IMR-90 (cell line): ENCODE data around the gene RNASE12. TPM values are rescaled to one million over a fixed set of nuclear protein-coding genes. Genes with fewer than 3 reads are reported as not detected.
"Not testable (repeated sequence)": the region's sequence is repeated elsewhere in the genome, so short reads cannot be mapped to it uniquely, and the experiment has no call there.

Source experiments
- ATAC-seq: fragments of 200-7000 bp; cut with Tn5 transposase; 2 replicates; pipeline ENCODE4 v1.9.1; 2020; ENCODE audit warnings: low read depth, mild to moderate bottlenecking, moderate library complexity
- BruUV-seq: library from RNA; stranded (reverse); fragments of 400-500 nt; replicated peaks from 2 replicates; lab custom pipeline; 2021; lab: Mats Ljungman, UMichigan
- CTCF ChIA-PET: fragments of 300-600 bp; formaldehyde crosslinking; extraction: SDS; loops from one replicate; lab custom pipeline; 2021; ENCODE audit warnings: antibody characterized with exemption; lab: Yijun Ruan, JAX
- POLR2A ChIA-PET: fragments of 300-600 bp; sonication (Branson Sonifier 250); formaldehyde crosslinking; loops from one replicate; lab custom pipeline; 2022; ENCODE audit warnings: antibody characterized with exemption; ENCODE audit not compliant: unreplicated experiment; lab: Charles Lee
- DNase-seq: peaks from one replicate; pipeline ENCODE4 v3.0.0; 2013
- H2AFZ ChIP-seq: replicated peaks from 2 replicates; pipeline ENCODE3; 2013; ENCODE audit warnings: low read length, mild to moderate bottlenecking; ENCODE audit not compliant: poor library complexity
- H2AK5ac ChIP-seq: 2 replicates; pipeline ENCODE4 v1.6.1; 2013; ENCODE audit warnings: low read depth, low read length, inconsistent platforms
- H2AK9ac ChIP-seq: replicated peaks from 2 replicates; pipeline ENCODE3; 2013; ENCODE audit warnings: mild to moderate bottlenecking, low read depth, low read length, moderate library complexity; ENCODE audit not compliant: poor library complexity
- H2BK120ac ChIP-seq: 2 replicates; pipeline ENCODE4 v1.6.1; 2013; ENCODE audit warnings: low read depth, low read length, inconsistent platforms
- H2BK15ac ChIP-seq: 3 replicates; pipeline ENCODE4 v1.6.1; 2013; ENCODE audit warnings: low read depth, low read length, inconsistent platforms
- H2BK20ac ChIP-seq: 2 replicates; pipeline ENCODE4 v1.6.1; 2013; ENCODE audit warnings: low read depth, mild to moderate bottlenecking, inconsistent platforms, low read length, moderate library complexity
- H2BK5ac ChIP-seq: 2 replicates; pipeline ENCODE4 v1.6.1; 2013; ENCODE audit warnings: mild to moderate bottlenecking, low read depth, low read length, inconsistent platforms; ENCODE audit not compliant: poor library complexity, severe bottlenecking
- H3K14ac ChIP-seq: replicated peaks from 2 replicates; pipeline ENCODE4 v1.6.1; 2013; ENCODE audit warnings: low read depth, low read length, inconsistent platforms
- H3K18ac ChIP-seq: 2 replicates; pipeline ENCODE4 v1.6.1; 2013; ENCODE audit warnings: low read depth, low read length, control low read depth
- H3K23ac ChIP-seq: 2 replicates; pipeline ENCODE4 v1.6.1; 2013; ENCODE audit warnings: low read depth, low read length, inconsistent platforms
- H3K27ac ChIP-seq: 2 replicates; pipeline ENCODE4 v1.5.1; 2013; ENCODE audit warnings: mild to moderate bottlenecking, control low read depth, low read length; ENCODE audit not compliant: insufficient read depth
- H3K27me3 ChIP-seq: 2 replicates; pipeline ENCODE4 v1.6.1; 2013; ENCODE audit warnings: low read length; ENCODE audit not compliant: control insufficient read depth, insufficient read depth
- H3K36me3 ChIP-seq: 2 replicates; pipeline ENCODE4 v1.6.1; 2013; ENCODE audit warnings: low read length, mixed read lengths; ENCODE audit not compliant: control insufficient read depth, insufficient read depth
- H3K4ac ChIP-seq: 2 replicates; pipeline ENCODE4 v1.6.1; 2013; ENCODE audit warnings: low read depth, low read length, inconsistent platforms
- H3K4me1 ChIP-seq: 2 replicates; pipeline ENCODE4 v1.6.1; 2013; ENCODE audit warnings: low read length, mixed read lengths; ENCODE audit not compliant: control insufficient read depth, insufficient read depth
- H3K4me2 ChIP-seq: 2 replicates; pipeline ENCODE4 v1.6.1; 2013; ENCODE audit warnings: low read depth, mild to moderate bottlenecking, control low read depth, low read length, moderate library complexity
- H3K4me3 ChIP-seq: 2 replicates; pipeline ENCODE4 v1.5.1; 2013; ENCODE audit warnings: low read depth, mild to moderate bottlenecking, control low read depth, low read length, moderate library complexity; ENCODE audit not compliant: insufficient read depth
- H3K56ac ChIP-seq: 2 replicates; pipeline ENCODE4 v1.6.1; 2013; ENCODE audit warnings: low read length, inconsistent platforms; ENCODE audit not compliant: insufficient read depth; ENCODE audit errors: extremely low read depth
- H3K79me1 ChIP-seq, 2 experiments: 2 replicates each; pipeline ENCODE4 v1.6.1; 2013; ENCODE audit warnings: low read length in 2 of 2, inconsistent platforms in 1 of 2, low read depth in 1 of 2
- H3K9ac ChIP-seq: 2 replicates; pipeline ENCODE4 v1.6.1; 2013; ENCODE audit warnings: low read depth, low read length, control low read depth
- H3K9me1 ChIP-seq: 2 replicates; pipeline ENCODE4 v1.6.1; 2013; ENCODE audit warnings: low read length, inconsistent platforms; ENCODE audit not compliant: insufficient read depth
- H3K9me3 ChIP-seq: 2 replicates; pipeline ENCODE4 v1.6.1; 2013; ENCODE audit warnings: low read length; ENCODE audit not compliant: control insufficient read depth, insufficient read depth
- H4K20me1 ChIP-seq: 2 replicates; pipeline ENCODE4 v1.6.1; 2013; ENCODE audit warnings: low read length, inconsistent platforms; ENCODE audit not compliant: insufficient read depth
- H4K5ac ChIP-seq: 2 replicates; pipeline ENCODE4 v1.6.1; 2013; ENCODE audit warnings: mild to moderate bottlenecking, low read depth, low read length, control low read depth
- H4K8ac ChIP-seq, 2 experiments: 2 replicates each; pipeline ENCODE4 v1.6.1; 2013; ENCODE audit warnings: low read depth in 2 of 2, low read length in 2 of 2, control low read depth in 1 of 2, inconsistent platforms in 1 of 2
- H4K91ac ChIP-seq: 2 replicates; pipeline ENCODE4 v1.6.1; 2013; ENCODE audit warnings: low read depth, low read length, inconsistent platforms; ENCODE audit not compliant: insufficient read depth
- WGBS, 2 experiments: methylation state at CpG; one replicate each; pipeline versions ENCODE4 v1.1.5 to v1.1.7; 2013; ENCODE audit warnings: missing lambda C conversion rate in 2 of 2; ENCODE audit not compliant: insufficient read length in 1 of 2; ENCODE audit errors: extremely low coverage in 2 of 2; 5-methylcytosine and 5-hydroxymethylcytosine counted together
- dilution Hi-C: fragments of 300-500 bp; cut with HindIII; formaldehyde crosslinking; loops from one replicate; pipeline ENCODE4 v1.14.3; 2018; ENCODE audit warnings: low sequenced_read_pairs; ENCODE audit not compliant: unreplicated experiment
- in situ Hi-C: fragments of 300-500 bp; cut with MboI; formaldehyde crosslinking; loops from 3 replicates; pipeline ENCODE4 v1.14.3; 2019; ENCODE audit warnings: low sequenced_read_pairs, inconsistent platforms, mixed read lengths
- intact Hi-C: fragments of 100-400 bp; cut with micrococcal nuclease; formaldehyde crosslinking; loops from 2 replicates; pipeline ENCODE4 v1.10.0; 2022
- polyA plus RNA-seq, 3 experiments: library from polyadenylated mRNA; depleted of rRNA; stranded (reverse); fragments of >200 nt; gene quantifications; 2 replicates each; pipeline ENCODE4 v1.2.3, GENCODE V29; 2012; ENCODE audit warnings: low replicate concordance in 1 of 3
- total RNA-seq: library from RNA; depleted of rRNA; stranded (reverse); fragments of >200 nt; gene quantifications from 2 replicates; pipeline ENCODE4 v1.2.3, GENCODE V29; 2012

The RNASE12 gene
- total and polyA plus RNA-seq, 2 of the 4 experiments (the other 2 are of a cell fraction), result not detected

DNA sequence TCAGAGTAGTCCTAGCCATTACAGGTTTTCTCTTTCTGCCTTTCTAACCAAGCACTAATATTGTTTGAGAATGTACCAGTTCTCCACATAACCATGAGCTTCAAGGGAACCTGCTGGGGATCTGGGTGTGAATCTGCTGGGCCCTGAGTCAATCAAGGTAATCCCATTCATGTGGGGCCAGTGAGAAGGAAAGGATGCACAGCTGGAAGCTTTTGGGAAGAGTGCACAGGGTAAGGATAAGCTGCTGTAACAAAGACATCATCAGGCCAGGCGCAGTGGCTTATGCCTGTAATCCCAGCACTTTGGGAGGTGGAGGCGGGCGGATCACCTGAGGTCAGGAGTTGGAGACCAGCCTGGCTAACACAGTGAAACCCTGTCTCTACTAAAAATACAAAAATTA lies 4.5 kb upstream of the RNASE12 start:
- H3K27ac ChIP-seq, H2BK20ac ChIP-seq, H4K8ac ChIP-seq, H3K4me2 ChIP-seq, POLR2A ChIA-PET, H3K18ac ChIP-seq, H2BK5ac ChIP-seq, H4K5ac ChIP-seq, H3K36me3 ChIP-seq, in situ Hi-C loops, ATAC-seq, H3K4me1 ChIP-seq, H2BK15ac ChIP-seq, H2AK5ac ChIP-seq, DNase-seq, H2AFZ ChIP-seq, H4K20me1 ChIP-seq, BruUV-seq, H3K9me1 ChIP-seq, intact Hi-C loops, H2BK120ac ChIP-seq, dilution Hi-C loops, H3K27me3 ChIP-seq, H3K4me3 ChIP-seq, H3K9me3 ChIP-seq, H3K14ac ChIP-seq, H3K9ac ChIP-seq, H2AK9ac ChIP-seq, CTCF ChIA-PET, H3K23ac ChIP-seq, H3K79me1 ChIP-seq, H4K91ac ChIP-seq, H3K4ac ChIP-seq, H3K56ac ChIP-seq: not testable (repeated sequence)
- no CpG with 5 or more reads among the region's 3 CpGs for WGBS, 2 experiments
